Testis (tissue), 2 donors: ENCODE data around the gene ENTHD1.

Source experiments
- CTCF ChIP-seq, 3 experiments: fragments of 450-650 bp in 2 of 3; fragments of 200-600 bp in 1 of 3; sonication (generic) in 1 of 3; IDR thresholded peaks; one replicate each; pipeline ENCODE4 v1.5.1; 2016 to 2019; ENCODE audit warnings: antibody characterized with exemption in 3 of 3, mild to moderate bottlenecking in 2 of 3, moderate library complexity in 1 of 3
- POLR2A ChIP-seq: fragments of 450-650 bp; IDR thresholded peaks from one replicate; pipeline ENCODE4 v1.6.1; 2017; ENCODE audit warnings: antibody characterized with exemption, mild to moderate bottlenecking, moderate library complexity

GRCh38 chr22:39877079-39877845, 16.3 kb downstream of the ENTHD1 start:
- TF ChIP-seq CTCF (IDR thresholded peaks at IDR 0.05) (no peak), POLR2A (no peak)
